OCI-LY1 (cell line): ENCODE measurements around the gene CDH8.

Source experiments
- H2AFZ ChIP-seq: fragments of 200-600 bp; sonication (generic), shearing (Covaris generic); 2 replicates; pipeline ENCODE4 v1.6.0; 2014; ENCODE audit warnings: antibody characterized with exemption, mild to moderate bottlenecking, low read length
- H3F3A ChIP-seq: fragments of 200-600 bp; sonication (generic), shearing (Covaris generic); 2 replicates; pipeline ENCODE4 v1.6.0; 2014; ENCODE audit warnings: mild to moderate bottlenecking, antibody characterized with exemption, low read length, moderate library complexity; ENCODE audit not compliant: insufficient read depth
- H3K27ac ChIP-seq: fragments of 200-600 bp; sonication (generic); 2 replicates; pipeline ENCODE4 v1.5.1; 2014; ENCODE audit warnings: low read length, mixed run types, mild to moderate bottlenecking, low read depth; ENCODE audit not compliant: poor library complexity, severe bottlenecking
- H3K27me3 ChIP-seq: fragments of 200-600 bp; sonication (generic); 2 replicates; pipeline ENCODE4 v1.6.0; 2014; ENCODE audit warnings: antibody characterized with exemption, mild to moderate bottlenecking, low read length, moderate library complexity; ENCODE audit not compliant: insufficient read depth
- H3K36me3 ChIP-seq: fragments of 200-600 bp; sonication (generic); 2 replicates; pipeline ENCODE4 v1.6.1; 2014; ENCODE audit warnings: mild to moderate bottlenecking, antibody characterized with exemption, low read length, moderate library complexity, mixed read lengths; ENCODE audit not compliant: insufficient read depth
- H3K4me1 ChIP-seq: fragments of 200-600 bp; sonication (generic); 2 replicates; pipeline ENCODE4 v1.5.1; 2014; ENCODE audit warnings: mild to moderate bottlenecking, low read length, moderate library complexity; ENCODE audit not compliant: insufficient read depth, severe bottlenecking
- H3K4me2 ChIP-seq: fragments of 200-600 bp; sonication (generic), shearing (Covaris generic); 2 replicates; pipeline ENCODE4 v1.6.1; 2014; ENCODE audit warnings: low read length
- H3K4me3 ChIP-seq: fragments of 200-600 bp; sonication (generic); 2 replicates; pipeline ENCODE4 v1.5.1; 2014; ENCODE audit warnings: low read length, low read depth, mild to moderate bottlenecking, mixed read lengths; ENCODE audit not compliant: poor library complexity, severe bottlenecking
- H3K79me2 ChIP-seq: fragments of 200-600 bp; shearing (Covaris generic); 2 replicates; pipeline ENCODE4 v1.6.1; 2016; ENCODE audit warnings: mixed run types, low read length, mixed read lengths; ENCODE audit not compliant: insufficient read depth
- H3K9ac ChIP-seq: fragments of 200-600 bp; sonication (generic), shearing (Covaris generic); 2 replicates; pipeline ENCODE4 v1.6.1; 2014; ENCODE audit warnings: mild to moderate bottlenecking, low read length, mixed read lengths
- H3K9me2 ChIP-seq: fragments of 200-600 bp; sonication (generic), shearing (Covaris generic); 2 replicates; pipeline ENCODE4 v1.6.1; 2014; ENCODE audit warnings: low read depth, mild to moderate bottlenecking, low read length, mixed read lengths
- H3K9me3 ChIP-seq: fragments of 200-600 bp; shearing (Covaris generic); 2 replicates; pipeline ENCODE4 v1.6.1; 2014; ENCODE audit warnings: low read length, mixed read lengths
- H4K20me1 ChIP-seq: fragments of 200-600 bp; sonication (generic), shearing (Covaris generic); 2 replicates; pipeline ENCODE4 v1.6.0; 2016; ENCODE audit warnings: mild to moderate bottlenecking, low read length; ENCODE audit not compliant: insufficient read depth
- CTCF ChIP-seq: fragments of 200-600 bp; sonication (generic), shearing (Covaris generic); IDR thresholded peaks from 2 replicates; pipeline ENCODE4 v1.5.1; 2017; ENCODE audit warnings: mild to moderate bottlenecking, antibody characterized with exemption, low read length, moderate library complexity, mixed read lengths
- EZH2 ChIP-seq: fragments of 200-600 bp; sonication (generic), shearing (Covaris generic); IDR thresholded peaks from 2 replicates; pipeline ENCODE4 v1.8.0; 2017; ENCODE audit warnings: borderline replicate concordance, mixed run types, mild to moderate bottlenecking, antibody characterized with exemption, low read length, moderate library complexity, mixed read lengths

Gene CDH8

DNA sequence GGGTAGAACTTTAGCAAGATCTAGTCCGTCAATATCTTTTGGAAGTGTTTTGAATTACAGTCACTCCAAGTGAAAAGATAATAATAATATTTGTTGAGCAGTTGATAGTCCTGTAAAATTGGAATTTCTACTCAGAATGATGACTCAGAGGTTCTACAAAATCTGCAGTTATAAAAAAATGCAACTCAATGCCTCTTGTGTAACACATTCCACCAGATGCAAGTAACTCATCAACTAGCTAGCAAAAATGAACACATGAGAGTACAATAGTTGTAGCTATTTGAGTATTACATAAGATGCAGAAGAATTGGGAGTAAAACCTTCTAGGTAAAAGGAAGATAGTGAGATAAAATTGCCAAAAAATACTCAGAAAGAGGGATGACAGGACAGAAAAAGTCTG, 177.2 kb downstream of the CDH8 start:
- H2AFZ ChIP-seq, result no peak overlapping the region
- H3K36me3 ChIP-seq, result no peaks in the 10 kb centered on the region
- H3K9me3 ChIP-seq, result no peaks in the 10 kb centered on the region
- H3K9ac ChIP-seq, result no peak overlapping the region
- no peak overlapping the region for H3K4me2 ChIP-seq
- no peaks in the 10 kb centered on the region for H3K79me2 ChIP-seq
- no peaks in the 10 kb centered on the region for H4K20me1 ChIP-seq
- no peaks in the 10 kb centered on the region for H3K9me2 ChIP-seq
- H3K4me3 ChIP-seq, result no peak overlapping the region
- no peak overlapping the region for H3K27ac ChIP-seq
- no peaks in the 10 kb centered on the region for H3F3A ChIP-seq
- no peaks in the 10 kb centered on the region for H3K27me3 ChIP-seq
- H3K4me1 ChIP-seq, result no peaks in the 10 kb centered on the region
- TF ChIP-seq CTCF (no peak), EZH2 (no peak)

GRCh38 chr16:61842666-61843065, 193.6 kb downstream of the CDH8 start:
- no peak overlapping the region for H3K4me2 ChIP-seq
- no peak overlapping the region for H3K4me3 ChIP-seq
- no peaks in the 10 kb centered on the region for H3K36me3 ChIP-seq
- no peaks in the 10 kb centered on the region for H3K9me2 ChIP-seq
- TF ChIP-seq CTCF, result no peak
- no peak for TF ChIP-seq EZH2
- H3F3A ChIP-seq, result no peaks in the 10 kb centered on the region
- H2AFZ ChIP-seq, result no peak overlapping the region
- no peak overlapping the region for H3K9ac ChIP-seq
- H3K27me3 ChIP-seq, result no peaks in the 10 kb centered on the region
- H3K9me3 ChIP-seq, result no peaks in the 10 kb centered on the region
- no peak overlapping the region for H3K27ac ChIP-seq
- no peaks in the 10 kb centered on the region for H3K4me1 ChIP-seq
- H3K79me2 ChIP-seq, result no peaks in the 10 kb centered on the region
- H4K20me1 ChIP-seq, result no peaks in the 10 kb centered on the region

DNA sequence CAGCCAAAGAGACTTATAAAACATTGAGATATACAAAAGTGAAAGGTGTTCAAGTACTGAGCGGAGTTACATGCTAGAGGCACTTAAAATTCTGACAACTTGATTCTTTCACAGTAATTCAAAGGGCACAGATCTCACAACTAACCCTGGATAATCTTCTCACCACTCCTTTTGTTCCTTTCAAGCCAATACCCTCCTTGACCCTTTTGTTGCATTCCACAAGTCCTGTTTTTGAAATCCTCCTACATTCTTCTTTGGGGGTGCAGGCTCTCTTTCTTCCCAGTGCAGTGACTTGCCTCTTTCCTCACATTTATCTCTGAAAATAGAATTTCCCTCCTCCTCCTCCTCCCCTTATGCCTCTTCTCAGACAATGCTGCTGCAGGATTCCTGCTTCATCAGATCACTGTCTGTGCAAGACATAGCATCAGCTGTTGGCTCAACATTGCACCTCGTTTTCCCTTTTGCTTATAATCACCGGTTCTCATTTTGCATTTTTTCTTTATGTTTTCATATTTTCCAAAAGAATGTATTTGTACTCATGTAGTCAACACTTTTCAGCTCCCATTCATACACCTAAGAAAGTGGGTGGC, 199.3 kb downstream of the CDH8 start:
- TF ChIP-seq EZH2 (no peak), CTCF (no peak)
- Histone ChIP-seq H3K27ac (no peak overlapping the region), H3K27me3 (no peaks in the 10 kb centered on the region), H4K20me1 (no peaks in the 10 kb centered on the region), H3K9ac (no peak overlapping the region), H3K4me1 (no peaks in the 10 kb centered on the region), H3F3A (no peaks in the 10 kb centered on the region), H3K79me2 (no peaks in the 10 kb centered on the region), H3K9me3 (no peaks in the 10 kb centered on the region), H3K4me2 (no peak overlapping the region), H2AFZ (no peak overlapping the region), H3K36me3 (no peaks in the 10 kb centered on the region), H3K9me2 (no peaks in the 10 kb centered on the region), H3K4me3 (no peak overlapping the region)
